Activated CD8-positive, alpha-beta memory T cell treated with anti-CD3 and anti-CD28 coated beads, Interleukin-2, amount 10 ng/mL, durations not matched to agents 7 days and 5 days (primary cell): ENCODE measurements around the gene PRDM10. TPM values are rescaled to one million over a fixed set of nuclear protein-coding genes. Genes with fewer than 3 reads are reported as not detected.

ENCODE experiments used
- ATAC-seq: fragments of 150-1000 bp; cut with Tn5 transposase; one replicate; pipeline ENCODE4 v1.10.0; 2021; ENCODE audit warnings: moderate library complexity
- CTCF ChIA-PET: fragments of 350-600 bp; sonication (Branson Sonifier 250); formaldehyde crosslinking; loops from one replicate; lab custom pipeline; 2021; ENCODE audit warnings: antibody characterized with exemption; lab: Charles Lee
- DNase-seq: peaks from one replicate; pipeline ENCODE4 v3.0.0-alpha.2; 2020
- H3K27ac Mint-ChIP-seq: one replicate; pipeline ENCODE4 v1.8.0; 2021; ENCODE audit warnings: mild to moderate bottlenecking, mixed read lengths
- H3K27me3 Mint-ChIP-seq: one replicate; pipeline ENCODE4 v1.8.0; 2021; ENCODE audit warnings: mixed read lengths
- H3K36me3 Mint-ChIP-seq: one replicate; pipeline ENCODE4 v1.8.0; 2021; ENCODE audit warnings: mild to moderate bottlenecking, mixed read lengths
- H3K4me1 Mint-ChIP-seq: one replicate; pipeline ENCODE4 v1.8.0; 2021; ENCODE audit warnings: mixed read lengths
- H3K4me3 Mint-ChIP-seq: one replicate; pipeline ENCODE4 v1.8.0; 2021; ENCODE audit warnings: mild to moderate bottlenecking, moderate library complexity, mixed read lengths
- H3K9me3 Mint-ChIP-seq: one replicate; pipeline ENCODE4 v1.8.0; 2022; ENCODE audit warnings: low read depth, mixed read lengths
- total RNA-seq, 2 experiments: library from RNA; stranded (reverse); gene quantifications; one replicate each; pipeline ENCODE4 v1.2.3, GENCODE V29; 2021

PRDM10 gene
- total RNA-seq, 2 experiments from 2014 or later: 15.7 to 19.2 TPM

DNA sequence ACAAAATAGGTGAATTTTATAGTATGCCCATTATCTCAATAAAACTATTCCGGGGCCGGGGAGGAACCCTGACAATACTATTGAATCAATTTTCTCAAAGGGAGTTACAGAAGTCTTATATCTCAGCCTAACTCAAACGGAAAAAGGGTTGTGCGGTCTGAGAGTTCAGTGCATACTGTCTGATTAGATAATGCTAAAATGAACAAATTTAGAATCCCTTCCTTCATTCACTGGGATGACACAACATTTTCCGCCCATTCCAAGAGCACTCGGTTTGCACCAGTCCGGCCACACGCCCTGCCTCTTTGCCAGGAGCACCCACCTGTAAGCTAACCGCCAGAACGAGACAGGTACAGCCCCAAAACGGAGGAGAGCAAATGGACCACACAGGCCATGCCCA is 57.3 kb downstream of the PRDM10 start:
- Mint-ChIP-seq H3K36me3 (peaks cover 7% of the 10 kb centered on the region), H3K4me1 (peaks cover 7% of the 10 kb centered on the region), H3K27me3 (no peaks in the 10 kb centered on the region), H3K4me3 (no peak overlapping the region), H3K27ac (no peak overlapping the region), H3K9me3 (no peaks in the 10 kb centered on the region)
- DNase-seq: no peak
- ATAC-seq: no peak
- CTCF ChIA-PET: no interaction called here

DNA sequence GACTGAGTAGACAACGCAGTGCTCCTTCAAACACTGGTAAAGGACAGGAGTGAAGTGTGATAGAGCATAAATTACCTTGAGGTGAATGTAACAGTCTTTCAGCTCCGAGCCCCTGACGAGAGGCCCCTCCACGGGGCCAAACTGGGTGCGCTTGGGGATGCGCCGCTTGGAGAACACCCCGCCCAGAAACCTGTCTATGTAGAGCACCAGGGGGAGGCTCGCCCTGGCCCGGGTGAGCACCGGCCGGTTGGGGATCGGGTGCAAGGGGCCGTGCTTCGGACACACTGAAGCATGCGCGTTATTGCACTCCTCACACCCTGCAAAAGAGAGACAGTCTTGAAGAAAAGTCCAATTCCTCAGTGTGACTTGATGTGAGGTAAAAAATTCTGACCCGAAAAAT is 57.9 kb downstream of the PRDM10 start:
- Mint-ChIP-seq H3K9me3 (no peaks in the 10 kb centered on the region), H3K27me3 (no peaks in the 10 kb centered on the region), H3K4me1 (peaks cover 7% of the 10 kb centered on the region), H3K4me3 (no peak overlapping the region), H3K27ac (no peak overlapping the region), H3K36me3 (peaks cover 7% of the 10 kb centered on the region)
- DNase-seq: no peak
- ATAC-seq: no peak
- CTCF ChIA-PET: interaction anchor here (0.7 kb wide), 1 partner anchor 41 kb away, joined by 3 read pairs; no protein-coding TSS in a partner anchor

DNA sequence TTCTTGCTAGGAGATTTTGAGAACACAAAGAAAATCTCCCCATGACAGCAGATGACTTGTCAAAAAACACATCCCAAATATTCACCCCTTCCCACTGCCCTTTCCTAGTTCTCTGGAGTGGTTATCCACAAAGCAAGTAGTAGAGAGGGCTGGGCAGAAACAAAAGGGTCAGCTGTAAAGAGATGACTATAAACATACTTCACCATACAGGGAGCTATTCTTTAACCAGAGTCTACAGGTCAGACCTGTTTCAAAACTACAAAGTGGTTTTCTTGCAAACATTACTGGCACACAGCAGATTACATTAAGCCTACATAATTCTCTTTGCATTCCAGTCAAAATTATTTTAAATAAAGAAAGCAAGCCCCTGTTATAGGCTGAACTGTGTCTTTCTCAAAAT is 59.6 kb downstream of the PRDM10 start:
- H3K9me3 Mint-ChIP-seq: no peaks in the 10 kb centered on the region
- peaks cover 7% of the 10 kb centered on the region for H3K4me1 Mint-ChIP-seq
- no peak overlapping the region for H3K4me3 Mint-ChIP-seq
- no peaks in the 10 kb centered on the region for H3K27me3 Mint-ChIP-seq
- CTCF ChIA-PET: no interaction called here
- ATAC-seq: no peak
- H3K27ac Mint-ChIP-seq: no peak overlapping the region
- H3K36me3 Mint-ChIP-seq: peaks cover 8% of the 10 kb centered on the region
- DNase-seq: no peak

DNA sequence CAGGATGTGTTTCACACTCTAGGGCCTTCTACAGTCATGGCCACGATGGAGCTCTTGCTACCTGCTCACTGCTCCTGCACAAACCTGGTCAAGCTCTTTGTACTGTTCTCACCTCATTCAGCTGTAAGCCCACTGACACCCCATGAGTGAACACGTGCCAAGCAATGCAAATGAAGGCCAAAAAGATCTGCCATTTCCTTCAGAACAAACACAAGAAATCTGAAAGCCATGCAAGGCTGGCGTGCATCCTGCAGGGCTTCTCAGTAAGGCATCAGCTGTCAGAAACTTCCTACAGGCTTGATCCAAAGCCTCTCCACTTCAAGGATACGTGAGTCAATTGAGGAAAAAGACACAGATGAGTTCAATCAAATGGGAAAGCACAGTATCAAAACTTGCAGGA is 63.1 kb downstream of the PRDM10 start:
- Mint-ChIP-seq H3K4me3 (no peak overlapping the region), H3K27me3 (no peaks in the 10 kb centered on the region), H3K36me3 (peaks cover 6% of the 10 kb centered on the region), H3K27ac (no peak overlapping the region), H3K4me1 (no peaks in the 10 kb centered on the region), H3K9me3 (no peaks in the 10 kb centered on the region)
- CTCF ChIA-PET: no interaction called here
- no peak for DNase-seq
- no peak for ATAC-seq

DNA sequence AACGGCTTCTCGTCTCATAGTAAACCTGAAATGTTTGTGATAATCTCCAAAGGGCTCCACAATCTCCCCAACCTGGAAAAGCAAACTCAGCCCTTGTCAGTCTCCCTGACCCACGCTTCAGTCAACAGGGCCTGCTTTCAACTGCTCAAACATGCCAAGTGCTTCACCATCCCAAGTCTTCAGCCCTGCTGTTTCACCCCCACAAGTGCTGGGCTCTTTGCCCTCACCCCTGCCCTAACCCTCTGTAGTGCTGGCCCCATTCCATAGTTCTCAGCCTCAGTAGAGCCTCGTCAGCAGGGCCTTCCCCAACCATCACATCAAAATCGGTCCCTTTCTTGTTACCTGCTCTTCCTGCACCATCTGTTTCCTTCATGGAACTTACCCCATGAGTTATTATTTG is 63.9 kb downstream of the PRDM10 start:
- no peaks in the 10 kb centered on the region for H3K27me3 Mint-ChIP-seq
- ATAC-seq (no peak), DNase-seq (no peak)
- no peaks in the 10 kb centered on the region for H3K4me1 Mint-ChIP-seq
- H3K27ac Mint-ChIP-seq: no peak overlapping the region
- H3K36me3 Mint-ChIP-seq: peaks cover 7% of the 10 kb centered on the region
- CTCF ChIA-PET: no interaction called here
- H3K4me3 Mint-ChIP-seq: no peak overlapping the region
- no peaks in the 10 kb centered on the region for H3K9me3 Mint-ChIP-seq

DNA sequence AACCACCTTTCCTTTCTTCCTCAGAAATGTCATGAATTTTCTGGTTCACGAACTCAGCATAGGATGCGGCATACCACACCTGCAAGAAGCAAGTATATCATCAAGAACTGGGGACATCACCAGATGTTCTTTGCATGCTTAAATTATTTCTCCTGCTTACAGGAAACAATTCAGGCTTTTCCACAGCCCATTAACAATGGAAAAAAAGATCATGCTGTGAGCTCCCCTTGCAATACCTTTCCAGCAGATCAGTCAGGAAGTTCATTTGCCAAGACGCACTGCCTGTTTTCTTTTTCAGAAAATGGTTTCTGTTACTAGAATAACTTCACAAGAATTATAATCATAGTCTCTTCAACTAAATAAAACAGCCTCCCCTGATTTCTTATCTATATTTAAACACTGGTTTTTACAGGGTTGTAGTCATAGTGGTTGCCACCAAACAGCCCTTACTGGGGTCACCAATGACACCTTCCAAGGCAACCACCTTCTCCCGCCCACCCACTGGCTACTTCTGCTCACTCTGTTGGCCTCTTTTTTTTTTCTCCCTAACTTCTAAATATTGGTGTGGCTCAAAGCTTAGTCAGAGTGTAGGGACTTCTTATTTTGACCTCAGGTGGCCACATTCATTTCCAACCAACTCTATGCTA is 64.9 kb downstream of the PRDM10 start:
- Mint-ChIP-seq H3K4me1 (no peaks in the 10 kb centered on the region), H3K4me3 (no peak overlapping the region), H3K9me3 (no peaks in the 10 kb centered on the region), H3K27me3 (no peaks in the 10 kb centered on the region), H3K36me3 (peaks cover 8% of the 10 kb centered on the region), H3K27ac (no peak overlapping the region)
- DNase-seq (no peak), ATAC-seq (no peak)
- CTCF ChIA-PET: no interaction called here

DNA sequence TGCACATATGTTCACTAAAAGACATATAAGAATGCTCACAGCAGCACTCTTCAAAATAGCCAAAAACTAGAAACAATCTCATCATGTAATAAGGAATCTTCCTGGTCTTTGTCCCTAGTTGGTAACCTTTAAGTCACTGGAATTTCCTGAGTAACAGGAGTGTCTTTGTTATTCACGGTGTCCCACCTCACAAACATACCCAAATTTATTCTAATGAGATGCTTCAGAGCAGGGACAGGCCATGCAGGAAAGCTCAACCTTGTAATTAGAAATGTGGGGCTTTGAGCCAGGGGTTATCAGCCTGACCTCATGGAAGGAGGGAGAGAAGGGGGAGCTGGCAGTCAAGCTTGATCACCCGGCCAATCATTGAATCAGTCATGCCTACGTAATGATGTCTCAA is 66.9 kb downstream of the PRDM10 start:
- no peak overlapping the region for H3K27ac Mint-ChIP-seq
- H3K4me1 Mint-ChIP-seq: no peaks in the 10 kb centered on the region
- H3K4me3 Mint-ChIP-seq: no peak overlapping the region
- H3K36me3 Mint-ChIP-seq: peaks cover 7% of the 10 kb centered on the region
- DNase-seq (no peak), ATAC-seq (no peak)
- H3K9me3 Mint-ChIP-seq: no peaks in the 10 kb centered on the region
- CTCF ChIA-PET: interaction anchor here (1.4 kb wide), 1 partner anchor 196 kb away, joined by 6 read pairs; no protein-coding TSS in a partner anchor
- H3K27me3 Mint-ChIP-seq: no peaks in the 10 kb centered on the region

DNA sequence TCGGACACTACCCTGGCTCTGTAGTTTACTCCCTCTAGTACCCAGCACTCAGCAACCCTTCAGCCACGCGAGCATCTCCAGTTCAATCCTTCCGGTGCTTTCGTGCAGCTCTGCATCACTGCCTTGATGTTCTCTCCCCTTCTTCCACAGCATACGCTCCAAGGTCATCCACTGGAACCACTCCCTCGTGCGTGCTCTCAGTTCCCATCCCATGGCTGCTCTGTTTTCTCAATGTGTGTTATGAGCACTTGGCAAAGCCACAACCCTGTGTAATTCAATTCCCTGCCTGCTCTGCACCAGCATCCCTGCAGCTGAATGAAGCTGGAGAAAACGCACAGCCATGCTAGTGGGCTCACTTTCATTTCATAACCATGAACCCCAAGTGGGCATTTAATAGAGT is 68.7 kb downstream of the PRDM10 start:
- DNase-seq (no peak), ATAC-seq (no peak)
- CTCF ChIA-PET: interaction anchor here (0.9 to 1.7 kb wide), 3 partner anchors 10 to 198 kb away, joined by 3 to 4 read pairs (median 3); no protein-coding TSS in a partner anchor
- no peaks in the 10 kb centered on the region for H3K4me1 Mint-ChIP-seq
- no peaks in the 10 kb centered on the region for H3K27me3 Mint-ChIP-seq
- H3K4me3 Mint-ChIP-seq: no peak overlapping the region
- H3K9me3 Mint-ChIP-seq: no peaks in the 10 kb centered on the region
- H3K36me3 Mint-ChIP-seq: peaks cover 8% of the 10 kb centered on the region
- H3K27ac Mint-ChIP-seq: no peak overlapping the region

DNA sequence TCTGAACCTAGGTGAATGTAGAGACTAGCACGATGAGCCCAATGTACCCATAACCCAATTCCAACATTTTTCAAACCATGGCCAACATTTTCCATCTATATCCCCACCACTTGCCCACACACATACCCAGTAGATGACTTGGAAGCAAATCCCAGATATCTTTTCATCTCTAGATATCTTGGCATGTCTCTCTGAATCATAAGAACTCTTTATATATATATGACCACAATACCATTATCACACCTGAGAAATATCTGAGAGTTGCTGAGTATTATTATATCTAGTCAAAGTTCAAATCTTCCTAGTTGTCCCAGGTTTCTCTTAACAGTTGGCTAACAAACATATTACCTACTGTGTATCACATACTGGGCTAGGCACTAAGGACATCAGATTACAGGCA is 69.4 kb downstream of the PRDM10 start:
- Mint-ChIP-seq H3K27ac (no peak overlapping the region), H3K27me3 (no peaks in the 10 kb centered on the region), H3K9me3 (no peaks in the 10 kb centered on the region), H3K36me3 (peaks cover 8% of the 10 kb centered on the region), H3K4me1 (no peaks in the 10 kb centered on the region), H3K4me3 (no peak overlapping the region)
- DNase-seq (no peak), ATAC-seq (no peak)
- CTCF ChIA-PET: interaction anchor here (1.1 to 1.7 kb wide), 2 partner anchors 10 to 11 kb away, joined by 3 to 4 read pairs; no protein-coding TSS in a partner anchor

DNA sequence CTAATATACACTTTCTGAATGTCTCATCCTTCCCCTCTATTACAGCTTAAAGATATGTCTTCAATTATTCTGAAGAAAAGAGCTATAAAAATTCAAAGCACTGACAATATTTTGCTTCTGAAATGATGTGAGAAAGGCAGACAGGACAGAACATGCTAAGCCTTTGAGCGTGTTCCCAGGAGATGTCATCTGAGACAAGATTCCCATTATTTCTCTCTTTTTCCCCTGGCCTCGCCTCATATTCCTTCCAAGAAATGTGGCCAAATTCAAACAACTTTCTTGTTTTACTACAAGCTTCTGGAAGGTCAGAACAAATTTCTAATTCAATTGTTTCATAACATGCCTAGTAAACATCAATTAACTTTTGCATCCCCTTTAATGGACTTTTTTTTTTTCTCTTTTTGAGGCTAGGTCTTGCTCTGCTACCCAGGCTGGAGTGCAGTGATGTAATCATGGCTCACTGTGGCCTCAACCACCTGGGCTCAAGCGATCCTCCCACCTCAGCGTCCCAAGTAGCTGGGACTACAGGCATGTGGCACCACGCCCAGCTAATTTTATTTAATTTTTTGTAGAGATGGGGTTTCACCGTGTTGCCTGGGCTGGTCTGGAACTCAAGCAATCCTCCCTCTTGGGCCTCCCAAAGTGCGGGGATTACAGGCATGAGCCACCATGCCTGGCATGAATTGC is 70.1 kb downstream of the PRDM10 start:
- Mint-ChIP-seq H3K27ac (no peak overlapping the region), H3K4me1 (no peaks in the 10 kb centered on the region), H3K9me3 (no peaks in the 10 kb centered on the region), H3K4me3 (no peak overlapping the region), H3K36me3 (peaks cover 8% of the 10 kb centered on the region), H3K27me3 (no peaks in the 10 kb centered on the region)
- DNase-seq (no peak), ATAC-seq (no peak)
- CTCF ChIA-PET: interaction anchor here (1.7 kb wide), 1 partner anchor 9 kb away, joined by 4 read pairs; no protein-coding TSS in a partner anchor

DNA sequence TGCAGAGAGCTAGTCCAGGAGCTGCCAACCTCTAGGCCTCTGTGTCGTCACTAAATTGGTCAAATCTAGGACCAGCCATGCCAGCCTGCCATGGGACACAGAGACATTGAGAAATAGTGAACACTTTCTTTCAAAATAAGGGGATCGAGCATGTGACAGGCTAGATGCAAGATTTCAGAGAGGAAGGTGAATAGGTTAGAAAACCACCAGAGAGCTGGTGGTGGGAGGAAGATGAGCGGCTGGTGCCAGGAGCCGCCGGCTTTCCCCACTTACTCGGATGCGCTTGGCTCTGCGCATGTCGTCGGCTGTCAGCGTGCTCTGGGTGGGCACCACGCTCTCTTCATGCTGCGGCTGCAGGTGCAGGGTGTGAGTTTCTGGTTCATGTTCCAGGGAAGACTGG is 71.9 kb downstream of the PRDM10 start:
- Mint-ChIP-seq H3K4me1 (no peaks in the 10 kb centered on the region), H3K36me3 (peaks cover 8% of the 10 kb centered on the region), H3K27me3 (no peaks in the 10 kb centered on the region), H3K27ac (no peak overlapping the region), H3K4me3 (no peak overlapping the region), H3K9me3 (no peaks in the 10 kb centered on the region)
- DNase-seq (no peak), ATAC-seq (no peak)
- CTCF ChIA-PET: no interaction called here

DNA sequence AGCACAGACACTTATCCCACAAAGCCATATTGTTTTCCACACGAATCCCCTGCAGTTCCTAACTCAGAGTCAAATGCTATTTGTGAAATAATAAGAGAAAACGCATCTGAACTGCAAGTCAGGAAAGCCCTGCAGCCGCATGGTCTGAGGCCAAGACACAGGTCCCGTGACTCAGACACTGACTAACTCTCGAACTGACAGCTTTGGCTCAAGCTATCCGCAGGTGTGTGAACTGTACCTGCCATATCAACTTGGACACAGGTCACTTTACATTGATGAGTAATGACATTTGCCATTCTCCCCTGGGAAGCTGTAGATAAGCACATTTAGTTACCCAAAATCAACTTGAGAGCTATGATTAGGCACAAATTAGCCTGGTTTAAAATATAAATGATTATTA is 72.3 kb downstream of the PRDM10 start:
- CTCF ChIA-PET: interaction anchor here (1.2 to 2.2 kb wide), 2 partner anchors 42 to 202 kb away, joined by 3 to 9 read pairs; no protein-coding TSS in a partner anchor
- Mint-ChIP-seq H3K4me3 (no peak overlapping the region), H3K36me3 (peaks cover 8% of the 10 kb centered on the region), H3K4me1 (no peaks in the 10 kb centered on the region), H3K27me3 (no peaks in the 10 kb centered on the region), H3K9me3 (no peaks in the 10 kb centered on the region), H3K27ac (no peak overlapping the region)
- ATAC-seq: no peak
- no peak for DNase-seq

DNA sequence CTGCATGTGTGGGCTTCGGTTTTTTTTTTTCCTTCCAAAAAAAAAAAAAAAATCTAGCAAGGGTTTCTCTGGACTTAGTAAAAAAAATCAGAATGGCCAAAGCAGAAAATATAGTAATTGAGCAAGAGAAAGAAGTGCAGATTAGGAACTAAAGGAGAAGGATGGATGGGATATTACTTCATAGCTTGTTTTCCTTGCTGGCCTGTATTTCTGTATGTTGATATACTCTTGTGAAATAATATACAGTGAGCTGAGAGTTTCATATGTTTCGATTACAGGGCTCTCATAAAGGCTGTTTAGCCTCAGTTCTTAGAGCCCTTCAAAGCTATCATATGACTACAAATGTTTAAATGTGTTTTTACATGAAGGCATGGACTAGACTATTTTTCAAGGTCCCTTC is 72.9 kb downstream of the PRDM10 start:
- no peak for DNase-seq
- ATAC-seq: no peak
- peaks cover 10% of the 10 kb centered on the region for H3K36me3 Mint-ChIP-seq
- H3K27ac Mint-ChIP-seq: no peak overlapping the region
- H3K27me3 Mint-ChIP-seq: no peaks in the 10 kb centered on the region
- CTCF ChIA-PET: interaction anchor here (1.2 to 2.2 kb wide), 2 partner anchors 42 to 203 kb away, joined by 3 to 9 read pairs; no protein-coding TSS in a partner anchor
- H3K9me3 Mint-ChIP-seq: no peaks in the 10 kb centered on the region
- H3K4me3 Mint-ChIP-seq: no peak overlapping the region
- no peaks in the 10 kb centered on the region for H3K4me1 Mint-ChIP-seq
